ENCODE data around the gene FNDC3A.

FNDC3A gene

GRCh38 chr13:49020328-49020727 lies 44.6 kb downstream of the FNDC3A start:
- DNase-seq (ENCODE audit: low read depth): no peak
- no peak for TF ChIP-seq CTCF (IDR thresholded peaks at IDR 0.05; ENCODE audit: insufficient read depth, low read depth, low read length, missing control alignments)
- no peak overlapping the region for H3K4me3 ChIP-seq (ENCODE audit: low read depth, low read length)

- TF ChIP-seq CTCF (IDR thresholded peaks at IDR 0.05; ENCODE audit: insufficient read depth, low read depth, low read length, missing control alignments): no peak
- no peak for DNase-seq (ENCODE audit: low read depth)
- no peak overlapping the region for H3K4me3 ChIP-seq (ENCODE audit: low read depth, low read length)
These were observed 45.3 kb downstream of the FNDC3A start for GRCh38 chr13:49020940-49021553.

GRCh38 chr13:49021953-49022352 lies 46.2 kb downstream of the FNDC3A start:
- no peak for TF ChIP-seq CTCF (IDR thresholded peaks at IDR 0.05; ENCODE audit: insufficient read depth, low read depth, low read length, missing control alignments)
- H3K4me3 ChIP-seq (ENCODE audit: low read depth, low read length): no peak overlapping the region
- DNase-seq (ENCODE audit: low read depth): no peak

GRCh38 chr13:49022472-49023144 lies 46.9 kb downstream of the FNDC3A start:
- H3K4me3 ChIP-seq (ENCODE audit: low read depth, low read length): no peak overlapping the region
- no peak for TF ChIP-seq CTCF (IDR thresholded peaks at IDR 0.05; ENCODE audit: insufficient read depth, low read depth, low read length, missing control alignments)
- DNase-seq (ENCODE audit: low read depth): no peak

- no peak overlapping the region for H3K4me3 ChIP-seq (ENCODE audit: low read depth, low read length)
- DNase-seq (ENCODE audit: low read depth): no peak
- TF ChIP-seq CTCF (IDR thresholded peaks at IDR 0.05; ENCODE audit: insufficient read depth, low read depth, low read length, missing control alignments): no peak
These were observed 47.7 kb downstream of the FNDC3A start for GRCh38 chr13:49023431-49023830.

GRCh38 chr13:49026851-49027250 lies 51.1 kb downstream of the FNDC3A start:
- no peak overlapping the region for H3K4me3 ChIP-seq (ENCODE audit: low read depth, low read length)
- no peak for TF ChIP-seq CTCF (IDR thresholded peaks at IDR 0.05; ENCODE audit: insufficient read depth, low read depth, low read length, missing control alignments)
- no peak for DNase-seq (ENCODE audit: low read depth)

GRCh38 chr13:49029570-49029969 lies 53.9 kb downstream of the FNDC3A start:
- no peak for TF ChIP-seq CTCF (IDR thresholded peaks at IDR 0.05; ENCODE audit: insufficient read depth, low read depth, low read length, missing control alignments)
- DNase-seq (ENCODE audit: low read depth): no peak

More at GRCh38 chr13:49029570-49029969, 53.9 kb downstream of the FNDC3A start:
- no peak overlapping the region for H3K4me3 ChIP-seq (ENCODE audit: low read depth, low read length)
